ENCODE data around the gene DGKD.

DNA sequence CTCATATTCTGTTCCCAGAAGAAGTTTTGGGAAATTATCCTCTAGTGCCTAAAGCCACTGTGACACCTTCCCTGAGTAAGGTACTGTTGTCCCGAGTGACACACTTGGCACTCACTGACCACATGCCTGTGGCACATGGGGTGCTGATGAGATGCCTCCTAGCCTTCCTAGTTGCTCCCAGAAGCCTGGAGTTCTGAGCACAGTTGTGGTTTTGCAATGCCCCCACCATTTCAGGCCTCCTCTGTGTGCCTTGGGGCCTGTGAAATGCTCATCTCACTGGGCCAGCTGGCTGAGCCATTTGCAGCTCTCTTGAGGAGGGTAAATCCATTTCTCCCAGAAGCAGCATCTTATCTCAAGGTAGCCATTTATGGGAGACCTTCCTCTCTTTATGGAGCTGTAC is 91.8 kb downstream of the DGKD start:
- TF ChIP-seq, protein P1, sequence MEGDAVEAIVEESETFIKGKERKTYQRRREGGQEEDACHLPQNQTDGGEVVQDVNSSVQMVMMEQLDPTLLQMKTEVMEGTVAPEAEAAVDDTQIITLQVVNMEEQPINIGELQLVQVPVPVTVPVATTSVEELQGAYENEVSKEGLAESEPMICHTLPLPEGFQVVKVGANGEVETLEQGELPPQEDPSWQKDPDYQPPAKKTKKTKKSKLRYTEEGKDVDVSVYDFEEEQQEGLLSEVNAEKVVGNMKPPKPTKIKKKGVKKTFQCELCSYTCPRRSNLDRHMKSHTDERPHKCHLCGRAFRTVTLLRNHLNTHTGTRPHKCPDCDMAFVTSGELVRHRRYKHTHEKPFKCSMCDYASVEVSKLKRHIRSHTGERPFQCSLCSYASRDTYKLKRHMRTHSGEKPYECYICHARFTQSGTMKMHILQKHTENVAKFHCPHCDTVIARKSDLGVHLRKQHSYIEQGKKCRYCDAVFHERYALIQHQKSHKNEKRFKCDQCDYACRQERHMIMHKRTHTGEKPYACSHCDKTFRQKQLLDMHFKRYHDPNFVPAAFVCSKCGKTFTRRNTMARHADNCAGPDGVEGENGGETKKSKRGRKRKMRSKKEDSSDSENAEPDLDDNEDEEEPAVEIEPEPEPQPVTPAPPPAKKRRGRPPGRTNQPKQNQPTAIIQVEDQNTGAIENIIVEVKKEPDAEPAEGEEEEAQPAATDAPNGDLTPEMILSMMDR (IDR thresholded peaks at IDR 0.05), result no peak
- TF ChIP-seq EP300 (IDR thresholded peaks at IDR 0.05) (no peak), POLR2A (IDR thresholded peaks at IDR 0.05) (no peak)
